Mesenchymal stem cell (in vitro differentiated cells and primary cell): ENCODE results near the gene SDR9C7.
A peak's percentile ranks its signal among the peaks of the same experiment; 100 is the strongest.
"Not testable (repeated sequence)": the region's sequence is repeated elsewhere in the genome, so short reads cannot be mapped to it uniquely, and the experiment has no call there.

Source experiments
- DNase-seq: peaks from one replicate; pipeline ENCODE4 v3.0.0-alpha.2; 2013
- H2AFZ ChIP-seq: one replicate; pipeline ENCODE4 v1.6.1; 2013; ENCODE audit warnings: low read depth, mild to moderate bottlenecking, control low read depth, inconsistent platforms, low read length, moderate library complexity
- H2AK5ac ChIP-seq: 2 replicates; pipeline ENCODE4 v1.6.1; 2013; ENCODE audit warnings: low read length, moderate library complexity, mild to moderate bottlenecking, inconsistent platforms; ENCODE audit not compliant: severe bottlenecking
- H2BK120ac ChIP-seq: one replicate; pipeline ENCODE4 v1.6.1; 2013; ENCODE audit warnings: low read depth, mild to moderate bottlenecking, inconsistent platforms, low read length, moderate library complexity
- H2BK12ac ChIP-seq, 2 experiments: one replicate each; pipeline ENCODE4 v1.6.1; 2013; ENCODE audit warnings: inconsistent platforms in 2 of 2, low read length in 2 of 2, mild to moderate bottlenecking in 2 of 2, moderate library complexity in 2 of 2, control low read depth in 1 of 2
- H2BK15ac ChIP-seq: one replicate; pipeline ENCODE4 v1.6.1; 2013; ENCODE audit warnings: mild to moderate bottlenecking, low read depth, inconsistent platforms; ENCODE audit not compliant: poor library complexity, severe bottlenecking
- H2BK5ac ChIP-seq: 2 replicates; pipeline ENCODE4 v1.6.1; 2013; ENCODE audit warnings: low read depth, mild to moderate bottlenecking, low read length, control low read depth, inconsistent platforms; ENCODE audit not compliant: poor library complexity, severe bottlenecking
- H3K14ac ChIP-seq, 2 experiments: one replicate each; pipeline ENCODE4 v1.6.1; 2013; ENCODE audit warnings: inconsistent platforms in 2 of 2, low read length in 2 of 2, control low read depth in 1 of 2, mild to moderate bottlenecking in 1 of 2, moderate library complexity in 1 of 2
- H3K18ac ChIP-seq, 2 experiments: one replicate each; pipeline ENCODE4 v1.6.1; 2013; ENCODE audit warnings: inconsistent platforms in 2 of 2, low read length in 2 of 2, control low read depth in 1 of 2, low read depth in 1 of 2, mild to moderate bottlenecking in 1 of 2
- H3K23ac ChIP-seq, 2 experiments: one replicate each; pipeline ENCODE4 v1.6.1; 2013; ENCODE audit warnings: inconsistent platforms in 2 of 2, low read length in 2 of 2, mild to moderate bottlenecking in 2 of 2, moderate library complexity in 2 of 2, control low read depth in 1 of 2
- H3K27ac ChIP-seq: 2 replicates; pipeline ENCODE4 v1.5.1; 2013; ENCODE audit warnings: mild to moderate bottlenecking, moderate library complexity, low read length, control low read depth, inconsistent platforms; ENCODE audit not compliant: poor library complexity, severe bottlenecking
- H3K27me3 ChIP-seq, 2 experiments: 2 replicates each; pipeline versions ENCODE4 v1.6.1 to v1.7.0; 2013; ENCODE audit warnings: low read length in 2 of 2, mild to moderate bottlenecking in 2 of 2, moderate library complexity in 2 of 2, control low read depth in 1 of 2, inconsistent platforms in 1 of 2; ENCODE audit not compliant: control insufficient read depth in 1 of 2, insufficient read depth in 1 of 2
- H3K36me3 ChIP-seq, 2 experiments: 2 replicates each; pipeline versions ENCODE4 v1.6.1 to v1.7.0; 2013; ENCODE audit warnings: low read length in 2 of 2, control low read depth in 1 of 2, inconsistent platforms in 1 of 2, low read depth in 1 of 2, mild to moderate bottlenecking in 1 of 2; ENCODE audit not compliant: insufficient read depth in 2 of 2, control insufficient read depth in 1 of 2
- H3K4ac ChIP-seq, 2 experiments: one replicate each; pipeline ENCODE4 v1.6.1; 2013; ENCODE audit warnings: inconsistent platforms in 2 of 2, low read length in 2 of 2, mild to moderate bottlenecking in 2 of 2, moderate library complexity in 2 of 2, control low read depth in 1 of 2, low read depth in 1 of 2
- H3K4me1 ChIP-seq: 2 replicates; pipeline ENCODE4 v1.6.1; 2013; ENCODE audit warnings: low read depth, low read length, control low read depth; ENCODE audit not compliant: control insufficient read depth, insufficient read depth
- H3K4me2 ChIP-seq: 2 replicates; pipeline ENCODE4 v1.6.1; 2013; ENCODE audit warnings: low read length, mild to moderate bottlenecking, inconsistent platforms; ENCODE audit not compliant: poor library complexity, severe bottlenecking
- H3K4me3 ChIP-seq, 2 experiments: 2 replicates each; pipeline versions ENCODE4 v1.5.1 to v1.7.0; 2013; ENCODE audit warnings: low read length in 2 of 2, mild to moderate bottlenecking in 2 of 2, control low read depth in 1 of 2, low read depth in 1 of 2; ENCODE audit not compliant: insufficient read depth in 1 of 2
- H3K79me1 ChIP-seq: replicated peaks from 2 replicates; pipeline ENCODE4 v1.6.1; 2013; ENCODE audit warnings: mild to moderate bottlenecking, control low read depth, low read length, inconsistent platforms; ENCODE audit not compliant: poor library complexity, severe bottlenecking
- H3K9ac ChIP-seq: 2 replicates; pipeline ENCODE4 v1.7.0; 2013; ENCODE audit warnings: mild to moderate bottlenecking, low read length, moderate library complexity
- H3K9me3 ChIP-seq: 2 replicates; pipeline ENCODE4 v1.7.0; 2013; ENCODE audit warnings: mild to moderate bottlenecking, low read length; ENCODE audit not compliant: control insufficient read depth
- H4K8ac ChIP-seq: one replicate; pipeline ENCODE4 v1.6.1; 2013; ENCODE audit warnings: inconsistent platforms, mild to moderate bottlenecking, low read length, moderate library complexity
- H4K91ac ChIP-seq: one replicate; pipeline ENCODE4 v1.6.1; 2013; ENCODE audit warnings: mild to moderate bottlenecking, low read length, inconsistent platforms
- WGBS: methylation state at CpG from one replicate; pipeline ENCODE4 v1.1.7; 2013; ENCODE audit warnings: mixed read lengths; 5-methylcytosine and 5-hydroxymethylcytosine counted together

Gene SDR9C7

DNA sequence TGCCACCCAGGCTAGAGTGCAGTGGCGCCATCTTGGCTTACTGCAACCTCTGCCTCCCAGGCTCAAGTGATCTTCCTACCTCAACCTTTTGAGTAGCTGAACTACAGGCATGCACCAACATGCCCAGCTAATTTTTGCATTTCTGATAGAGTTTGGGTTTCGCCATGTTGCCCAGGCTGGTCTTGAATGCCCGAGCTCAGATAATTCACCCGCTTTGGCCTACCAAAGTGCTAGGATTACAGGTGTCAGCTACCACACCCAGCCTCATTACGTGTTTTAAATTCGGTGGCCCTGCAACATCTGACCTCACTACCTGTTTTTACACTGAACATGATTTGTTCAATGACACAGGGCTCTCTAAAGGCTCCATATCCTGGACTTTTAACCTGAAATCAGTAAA lies 46.1 kb upstream of the SDR9C7 start:
- 91% methylated on average over 6 of the region's 6 CpGs for WGBS
- H2BK15ac ChIP-seq: peak overlapping the region; percentile 73
- no peak overlapping the region for H2AFZ ChIP-seq
- no peaks in the 10 kb centered on the region for H3K79me1 ChIP-seq
- no peaks in the 10 kb centered on the region for H3K36me3 ChIP-seq
- no peak overlapping the region for H3K9ac ChIP-seq
- H2BK5ac ChIP-seq: no peak overlapping the region
- H3K27ac ChIP-seq: no peak overlapping the region
- H4K91ac ChIP-seq: no peak overlapping the region
- H4K8ac ChIP-seq: no peak overlapping the region
- no peak overlapping the region for H3K23ac ChIP-seq
- no peak overlapping the region for H3K4me3 ChIP-seq
- H2BK120ac ChIP-seq: no peak overlapping the region
- H2BK12ac ChIP-seq: no peak overlapping the region
- no peaks in the 10 kb centered on the region for H3K4me1 ChIP-seq
- H3K27me3 ChIP-seq: peaks cover 0 to 4% of the 10 kb centered on the region in 2 experiments
- no peak overlapping the region for H3K4ac ChIP-seq
- H3K9me3 ChIP-seq: no peaks in the 10 kb centered on the region
- H3K14ac ChIP-seq: no peak overlapping the region
- no peak overlapping the region for H3K18ac ChIP-seq
- no peak for DNase-seq
- H3K4me2 ChIP-seq: no peak overlapping the region
- no peak overlapping the region for H2AK5ac ChIP-seq

DNA sequence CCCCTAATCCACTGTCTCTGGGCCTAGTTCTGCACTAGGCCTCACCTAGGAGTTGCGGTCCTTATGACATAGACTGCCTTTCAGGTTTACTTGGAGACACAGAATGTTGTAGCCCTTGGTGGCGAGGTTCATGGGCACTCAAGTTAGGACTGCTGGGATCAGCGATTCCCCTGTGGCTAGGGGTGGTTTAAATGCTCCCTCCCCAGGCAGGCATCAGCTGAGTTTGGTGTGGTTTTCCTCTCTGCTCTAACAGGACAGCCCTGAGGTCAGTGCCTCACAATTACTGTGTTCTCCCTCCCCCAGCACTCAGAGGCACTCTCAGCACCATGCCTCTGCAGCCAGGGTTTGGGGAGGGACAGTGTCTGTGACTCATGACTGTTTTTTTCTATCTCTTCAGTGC lies 45.4 kb upstream of the SDR9C7 start:
- no peak overlapping the region for H2BK15ac ChIP-seq
- H3K18ac ChIP-seq: peak overlapping the region in 1 of 2 experiments; percentile 23
- WGBS: 81% methylated on average over 3 of the region's 3 CpGs

DNA sequence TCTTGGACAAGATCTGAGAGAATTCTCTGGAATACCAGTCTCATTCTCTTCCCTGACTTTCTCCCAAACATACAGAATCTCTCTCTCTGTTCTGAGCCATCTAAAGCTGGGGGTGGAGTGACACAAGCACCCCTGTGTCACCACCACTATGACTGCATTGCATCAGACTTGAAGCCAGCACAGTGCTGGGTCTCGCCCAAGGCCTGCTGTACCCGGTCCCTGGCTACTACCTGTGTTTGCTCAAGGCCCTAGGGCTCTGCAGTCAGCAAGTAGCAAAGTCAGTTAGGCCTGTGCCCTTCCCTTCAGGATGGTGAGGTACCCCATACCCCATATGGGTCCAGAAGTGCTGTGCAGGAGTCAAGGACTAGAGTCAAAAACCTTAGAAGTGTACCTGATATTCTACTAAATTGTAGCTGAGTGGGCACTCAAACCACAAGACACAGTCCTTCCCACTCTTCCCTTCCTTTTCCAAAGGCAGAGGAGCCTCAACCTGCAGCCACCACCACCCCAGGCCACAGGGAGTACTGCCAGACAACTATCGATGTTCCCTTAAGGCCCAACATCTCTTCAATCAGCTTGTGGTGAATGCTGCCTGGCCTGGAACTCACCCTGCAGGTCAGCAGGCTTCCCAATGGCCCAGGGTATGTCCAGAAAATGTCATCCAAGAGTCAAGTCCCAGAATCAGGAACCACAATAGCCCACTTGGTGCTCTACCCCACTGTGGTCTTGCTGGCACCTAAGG lies 44.4 kb upstream of the SDR9C7 start:
- Histone ChIP-seq H3K4ac (no peak overlapping the region), H2BK15ac (no peak overlapping the region), H3K23ac (no peak overlapping the region), H2AFZ (no peak overlapping the region), H4K91ac (no peak overlapping the region), H3K14ac (peak overlapping the region in 1 of 2 experiments; percentile 81), H3K18ac (no peak overlapping the region), H3K36me3 (no peaks in the 10 kb centered on the region), H3K4me3 (no peak overlapping the region), H4K8ac (no peak overlapping the region), H3K27me3 (peaks cover 0 to 3% of the 10 kb centered on the region in 2 experiments), H2BK12ac (no peak overlapping the region), H3K9me3 (no peaks in the 10 kb centered on the region), H3K9ac (no peak overlapping the region), H2AK5ac (no peak overlapping the region), H2BK5ac (no peak overlapping the region), H3K79me1 (no peaks in the 10 kb centered on the region), H2BK120ac (no peak overlapping the region), H3K27ac (no peak overlapping the region), H3K4me1 (no peaks in the 10 kb centered on the region), H3K4me2 (no peak overlapping the region)
- no peak for DNase-seq
- 93% methylated on average over 3 of the region's 3 CpGs for WGBS

More for the DNA sequence above, 45.4 kb upstream of the SDR9C7 start:
- Histone ChIP-seq H2AFZ (no peak overlapping the region), H3K14ac (no peak overlapping the region), H3K36me3 (no peaks in the 10 kb centered on the region), H3K4me3 (no peak overlapping the region), H2AK5ac (no peak overlapping the region), H3K79me1 (no peaks in the 10 kb centered on the region), H2BK120ac (no peak overlapping the region), H2BK5ac (no peak overlapping the region), H3K9me3 (no peaks in the 10 kb centered on the region), H4K8ac (no peak overlapping the region), H3K4me1 (no peaks in the 10 kb centered on the region), H3K23ac (no peak overlapping the region), H3K4me2 (no peak overlapping the region), H3K27me3 (peaks cover 0 to 4% of the 10 kb centered on the region in 2 experiments), H3K4ac (no peak overlapping the region), H4K91ac (no peak overlapping the region), H2BK12ac (no peak overlapping the region), H3K9ac (no peak overlapping the region), H3K27ac (no peak overlapping the region)
- DNase-seq: no peak

DNA sequence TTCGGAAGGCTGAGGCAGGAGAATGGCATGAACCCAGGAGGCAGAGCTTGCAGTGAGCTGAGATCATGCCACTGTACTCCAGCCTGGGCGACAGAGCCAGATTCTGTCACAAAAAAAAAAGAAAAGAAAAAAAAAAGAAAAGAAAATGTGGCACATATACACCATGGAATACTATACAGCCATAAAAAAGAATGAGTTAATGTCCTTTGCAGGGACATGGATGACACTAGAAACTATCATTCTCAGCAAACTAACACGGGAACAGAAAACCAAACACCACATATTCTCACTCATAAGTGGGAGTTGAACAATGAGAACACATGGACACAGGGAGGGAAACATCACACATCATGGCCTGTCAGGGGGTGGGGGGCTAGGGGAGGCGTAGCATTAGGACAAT lies 43.2 kb upstream of the SDR9C7 start:
- 14% methylated on average over 1 of the region's 4 CpGs for WGBS
- H3K79me1 ChIP-seq, H3K4me1 ChIP-seq, H2BK12ac ChIP-seq, H4K91ac ChIP-seq, H3K4me3 ChIP-seq, H2AFZ ChIP-seq, H3K23ac ChIP-seq, DNase-seq, H3K18ac ChIP-seq, H4K8ac ChIP-seq, H2BK120ac ChIP-seq, H2BK5ac ChIP-seq, H2BK15ac ChIP-seq, H2AK5ac ChIP-seq, H3K27ac ChIP-seq, H3K9me3 ChIP-seq, H3K27me3 ChIP-seq, H3K4me2 ChIP-seq, H3K9ac ChIP-seq, H3K36me3 ChIP-seq, H3K4ac ChIP-seq, H3K14ac ChIP-seq: not testable (repeated sequence)
